H9 (cell line): ENCODE measurements around the gene SNCA. TPM values are rescaled to one million over a fixed set of nuclear protein-coding genes. Genes with fewer than 3 reads are reported as not detected.

ENCODE experiments used
- DNase-seq: peaks from one replicate; pipeline ENCODE4 v3.0.0-alpha.2; 2017
- H2AFZ ChIP-seq: one replicate; pipeline ENCODE4 v1.6.1; 2013; ENCODE audit warnings: mild to moderate bottlenecking, low read length, control low read depth, moderate library complexity
- H2AK5ac ChIP-seq: 2 replicates; pipeline ENCODE4 v1.6.1; 2013; ENCODE audit warnings: low read length, control low read depth, mixed read lengths; ENCODE audit not compliant: insufficient read length
- H2BK120ac ChIP-seq: one replicate; pipeline ENCODE4 v1.6.1; 2013; ENCODE audit warnings: low read depth, mild to moderate bottlenecking, low read length, control low read depth, inconsistent platforms; ENCODE audit not compliant: poor library complexity, severe bottlenecking
- H2BK12ac ChIP-seq: 2 replicates; pipeline ENCODE4 v1.6.1; 2013; ENCODE audit warnings: low read length, control low read depth, mixed read lengths, low read depth; ENCODE audit not compliant: insufficient read length
- H2BK15ac ChIP-seq: 2 replicates; pipeline ENCODE4 v1.6.1; 2013; ENCODE audit warnings: low read depth, low read length, control low read depth
- H2BK20ac ChIP-seq: one replicate; pipeline ENCODE4 v1.6.1; 2013; ENCODE audit warnings: low read depth, mild to moderate bottlenecking, low read length, control low read depth, inconsistent platforms; ENCODE audit not compliant: poor library complexity, severe bottlenecking
- H2BK5ac ChIP-seq: 2 replicates; pipeline ENCODE4 v1.6.1; 2013; ENCODE audit warnings: low read length, control low read depth, mixed read lengths; ENCODE audit not compliant: insufficient read length
- H3K14ac ChIP-seq: 2 replicates; pipeline ENCODE4 v1.6.1; 2013; ENCODE audit warnings: low read length, control low read depth; ENCODE audit not compliant: insufficient read depth
- H3K18ac ChIP-seq: 2 replicates; pipeline ENCODE4 v1.6.1; 2013; ENCODE audit warnings: low read depth, mild to moderate bottlenecking, mixed read lengths, low read length, control low read depth; ENCODE audit not compliant: insufficient read length
- H3K23ac ChIP-seq: 2 replicates; pipeline ENCODE4 v1.6.1; 2013; ENCODE audit warnings: low read length, control low read depth, mixed read lengths, low read depth; ENCODE audit not compliant: insufficient read length
- H3K23me2 ChIP-seq: 2 replicates; pipeline ENCODE4 v1.6.1; 2013; ENCODE audit warnings: low read depth, mild to moderate bottlenecking, mixed read lengths, low read length, control low read depth; ENCODE audit not compliant: insufficient read length, poor library complexity, severe bottlenecking
- H3K27ac ChIP-seq: 2 replicates; pipeline ENCODE4 v1.5.1; 2013; ENCODE audit warnings: low read length, control low read depth, mixed read lengths, low read depth; ENCODE audit not compliant: insufficient read length
- H3K27me3 ChIP-seq: 2 replicates; pipeline ENCODE4 v1.6.1; 2013; ENCODE audit warnings: low read length, control low read depth, inconsistent platforms; ENCODE audit not compliant: insufficient read depth
- H3K4ac ChIP-seq: 2 replicates; pipeline ENCODE4 v1.6.1; 2013; ENCODE audit warnings: low read depth, mild to moderate bottlenecking, control low read depth, inconsistent platforms, low read length, moderate library complexity
- H3K4me1 ChIP-seq: 2 replicates; pipeline ENCODE4 v1.6.1; 2013; ENCODE audit warnings: low read length, control low read depth, inconsistent platforms; ENCODE audit not compliant: insufficient read depth
- H3K4me2 ChIP-seq: 2 replicates; pipeline ENCODE4 v1.6.1; 2013; ENCODE audit warnings: low read length, control low read depth, mixed read lengths; ENCODE audit not compliant: insufficient read length, insufficient read depth
- H3K56ac ChIP-seq: 2 replicates; pipeline ENCODE4 v1.6.1; 2013; ENCODE audit warnings: low read depth, mild to moderate bottlenecking, mixed read lengths, low read length, control low read depth; ENCODE audit not compliant: insufficient read length
- H3K79me1 ChIP-seq: 2 replicates; pipeline ENCODE4 v1.6.1; 2013; ENCODE audit warnings: low read depth, mild to moderate bottlenecking, moderate library complexity, low read length, control low read depth, inconsistent platforms; ENCODE audit not compliant: insufficient read depth, poor library complexity, severe bottlenecking
- H3K79me2 ChIP-seq: 2 replicates; pipeline ENCODE4 v1.6.1; 2013; ENCODE audit warnings: low read length, control low read depth, inconsistent platforms; ENCODE audit not compliant: insufficient read depth
- H3K9ac ChIP-seq: 2 replicates; pipeline ENCODE4 v1.6.1; 2013; ENCODE audit warnings: low read length, control low read depth, mixed read lengths; ENCODE audit not compliant: insufficient read length; ENCODE audit errors: extremely low read depth
- H3K9me3 ChIP-seq: one replicate; pipeline ENCODE4 v1.6.1; 2013; ENCODE audit warnings: low read depth, low read length, inconsistent platforms; ENCODE audit not compliant: control insufficient read depth
- H3T11ph ChIP-seq: one replicate; pipeline ENCODE4 v1.6.1; 2013; ENCODE audit warnings: mild to moderate bottlenecking, low read length, control low read depth, inconsistent platforms
- H4K20me1 ChIP-seq: one replicate; pipeline ENCODE4 v1.6.1; 2013; ENCODE audit not compliant: control insufficient read depth, insufficient read length, insufficient read depth
- H4K5ac ChIP-seq: 2 replicates; pipeline ENCODE4 v1.6.1; 2013; ENCODE audit warnings: low read depth, mild to moderate bottlenecking, mixed read lengths, low read length, control low read depth; ENCODE audit not compliant: insufficient read length
- H4K8ac ChIP-seq: replicated peaks from 2 replicates; pipeline ENCODE4 v1.6.1; 2013; ENCODE audit warnings: low read length, control low read depth, mixed read lengths, low read depth; ENCODE audit not compliant: insufficient read length
- H4K91ac ChIP-seq: 2 replicates; pipeline ENCODE4 v1.6.1; 2013; ENCODE audit warnings: low read depth, mild to moderate bottlenecking, moderate library complexity, mixed read lengths, low read length, control low read depth; ENCODE audit not compliant: insufficient read length
- H3K27ac Mint-ChIP-seq, 3 experiments: 2 replicates in 2 of 3; 3 replicates in 1 of 3; pipeline ENCODE4 v1.8.0; 2020 to 2021; ENCODE audit warnings: mixed read lengths in 3 of 3, mild to moderate bottlenecking in 1 of 3, moderate library complexity in 1 of 3
- H3K27me3 Mint-ChIP-seq: 2 replicates; pipeline ENCODE4 v1.8.0; 2021; ENCODE audit warnings: low read depth, mild to moderate bottlenecking, moderate library complexity, mixed read lengths
- H3K36me3 Mint-ChIP-seq, 3 experiments: 2 replicates in 2 of 3; 3 replicates in 1 of 3; pipeline ENCODE4 v1.8.0; 2020 to 2021; ENCODE audit warnings: low read depth in 3 of 3, mixed read lengths in 3 of 3; ENCODE audit not compliant: insufficient read depth in 1 of 3
- H3K4me1 Mint-ChIP-seq, 2 experiments: 2 replicates each; pipeline ENCODE4 v1.8.0; 2020; ENCODE audit warnings: mixed read lengths in 2 of 2
- H3K4me3 Mint-ChIP-seq, 2 experiments: 2 replicates in 1 of 2; 3 replicates in 1 of 2; pipeline ENCODE4 v1.8.0; 2020 to 2021; ENCODE audit warnings: mild to moderate bottlenecking in 2 of 2, mixed read lengths in 2 of 2, moderate library complexity in 1 of 2
- H3K9me3 Mint-ChIP-seq, 2 experiments: 2 replicates in 1 of 2; 3 replicates in 1 of 2; pipeline ENCODE4 v1.8.0; 2020; ENCODE audit warnings: mild to moderate bottlenecking in 2 of 2, mixed read lengths in 2 of 2, moderate library complexity in 1 of 2
- WGBS: extraction: QIAGEN DNeasy Blood & Tissue Kit; methylation state at CpG from one replicate; pipeline ENCODE4 v1.1.7; 2013; ENCODE audit warnings: missing lambda C conversion rate, low lambda C conversion rate, mixed read lengths; ENCODE audit not compliant: insufficient read length; ENCODE audit errors: extremely low coverage; 5-methylcytosine and 5-hydroxymethylcytosine counted together
- total RNA-seq: library from RNA; stranded (reverse); gene quantifications from 2 replicates; pipeline ENCODE4 v1.2.1, GENCODE V29; 2021
- TF ChIP-seq, protein P1 (sequence below): fragments of 200-600 bp; sonication (generic); conservative IDR thresholded peaks from 3 replicates; pipeline ENCODE4 v1.8.0; 2021; ENCODE audit warnings: antibody characterized with exemption, mild to moderate bottlenecking

The SNCA gene
- total RNA-seq, 1 experiment from 2014 or later, result 8.5 TPM

DNA sequence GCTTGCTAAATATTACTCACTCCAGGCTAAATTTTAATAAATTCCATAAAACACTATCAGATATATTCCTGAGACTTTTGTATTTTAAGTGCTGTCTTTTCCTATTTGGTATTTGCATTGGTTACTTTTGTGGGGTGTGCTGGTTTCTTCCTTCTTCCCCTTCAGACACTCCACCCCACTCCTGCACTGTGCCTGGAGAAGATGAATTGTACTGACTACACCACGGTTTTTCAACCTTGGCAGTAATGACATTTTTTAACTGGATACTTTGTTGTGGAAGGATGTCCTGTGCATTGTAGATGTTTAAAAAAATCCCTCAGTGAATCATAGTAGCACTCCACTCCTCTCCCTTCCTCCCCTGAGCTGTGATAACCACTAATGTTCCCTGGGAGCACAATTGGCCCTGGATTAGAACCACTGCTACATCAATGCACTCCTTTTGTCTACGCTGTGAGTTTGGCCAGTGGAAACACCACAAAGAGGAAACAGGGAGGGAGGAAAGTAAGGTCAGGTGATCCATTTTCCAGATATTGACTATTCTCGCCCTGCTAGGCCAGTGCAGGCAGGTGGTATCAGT, 36.3 kb downstream of the SNCA start:
- H3K9me3 ChIP-seq, result no peaks in the 10 kb centered on the region
- no peak overlapping the region for H3K14ac ChIP-seq
- H4K20me1 ChIP-seq, result no peaks in the 10 kb centered on the region
- no peak overlapping the region for H2BK15ac ChIP-seq
- no peak overlapping the region for H3K18ac ChIP-seq
- no peaks in the 10 kb centered on the region for H3K9me3 Mint-ChIP-seq
- H3K4ac ChIP-seq, result no peak overlapping the region
- no peak overlapping the region for H3K4me3 Mint-ChIP-seq
- H3T11ph ChIP-seq, result no peak overlapping the region
- no peak overlapping the region for H2BK20ac ChIP-seq
- no peaks in the 10 kb centered on the region for H3K4me1 Mint-ChIP-seq
- H3K23me2 ChIP-seq, result no peaks in the 10 kb centered on the region
- H2BK120ac ChIP-seq, result no peak overlapping the region
- no peak overlapping the region for H2AK5ac ChIP-seq
- no peak overlapping the region for H3K23ac ChIP-seq
- TF ChIP-seq, protein P1, sequence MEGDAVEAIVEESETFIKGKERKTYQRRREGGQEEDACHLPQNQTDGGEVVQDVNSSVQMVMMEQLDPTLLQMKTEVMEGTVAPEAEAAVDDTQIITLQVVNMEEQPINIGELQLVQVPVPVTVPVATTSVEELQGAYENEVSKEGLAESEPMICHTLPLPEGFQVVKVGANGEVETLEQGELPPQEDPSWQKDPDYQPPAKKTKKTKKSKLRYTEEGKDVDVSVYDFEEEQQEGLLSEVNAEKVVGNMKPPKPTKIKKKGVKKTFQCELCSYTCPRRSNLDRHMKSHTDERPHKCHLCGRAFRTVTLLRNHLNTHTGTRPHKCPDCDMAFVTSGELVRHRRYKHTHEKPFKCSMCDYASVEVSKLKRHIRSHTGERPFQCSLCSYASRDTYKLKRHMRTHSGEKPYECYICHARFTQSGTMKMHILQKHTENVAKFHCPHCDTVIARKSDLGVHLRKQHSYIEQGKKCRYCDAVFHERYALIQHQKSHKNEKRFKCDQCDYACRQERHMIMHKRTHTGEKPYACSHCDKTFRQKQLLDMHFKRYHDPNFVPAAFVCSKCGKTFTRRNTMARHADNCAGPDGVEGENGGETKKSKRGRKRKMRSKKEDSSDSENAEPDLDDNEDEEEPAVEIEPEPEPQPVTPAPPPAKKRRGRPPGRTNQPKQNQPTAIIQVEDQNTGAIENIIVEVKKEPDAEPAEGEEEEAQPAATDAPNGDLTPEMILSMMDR, result no peak
- no peaks in the 10 kb centered on the region for H3K4me1 ChIP-seq
- no peak overlapping the region for H4K8ac ChIP-seq
- H3K56ac ChIP-seq, result no peak overlapping the region
- H3K79me1 ChIP-seq, result no peaks in the 10 kb centered on the region
- H3K9ac ChIP-seq, result no peak overlapping the region
- no peak overlapping the region for H2AFZ ChIP-seq
- no peak overlapping the region for H4K5ac ChIP-seq
- no peak overlapping the region for H2BK12ac ChIP-seq
- no peaks in the 10 kb centered on the region for H3K79me2 ChIP-seq
- no peak overlapping the region for H3K27ac ChIP-seq
- H2BK5ac ChIP-seq, result no peak overlapping the region
- WGBS, result no CpG with 5 or more reads among the region's 3 CpGs
- H4K91ac ChIP-seq, result no peak overlapping the region
- H3K4me2 ChIP-seq, result no peak overlapping the region
- DNase-seq, result no peak
- H3K27me3 ChIP-seq, result no peaks in the 10 kb centered on the region
- H3K36me3 Mint-ChIP-seq, result no peaks in the 10 kb centered on the region; a peak in 1 of 7 replicates
- H3K27ac Mint-ChIP-seq, result no peak overlapping the region
- H3K27me3 Mint-ChIP-seq, result no peaks in the 10 kb centered on the region
